HG02840 (cell line): ENCODE results near the gene PFKP.
"Not testable (repeated sequence)": the region's sequence is repeated elsewhere in the genome, so short reads cannot be mapped to it uniquely, and the experiment has no call there.

Experiments used
- ATAC-seq: cut with Tn5 transposase; IDR thresholded peaks from one replicate; pipeline ENCODE4 v1.9.1; 2021; ENCODE audit warnings: mild to moderate bottlenecking, moderate library complexity, moderate number of reproducible peaks; ENCODE audit not compliant: unreplicated experiment, low FRiP score

Gene PFKP

GRCh38 chr10:3046210-3046779, 21.1 kb upstream of the PFKP start:
- ATAC-seq: no peak

- ATAC-seq: no peak
Measured at GRCh38 chr10:3046981-3047547, 20.3 kb upstream of the PFKP start.

- ATAC-seq: no peak
Measured at GRCh38 chr10:3047596-3047995, 19.8 kb upstream of the PFKP start.

GRCh38 chr10:3048119-3049019, 19.0 kb upstream of the PFKP start:
- no peak for ATAC-seq

- ATAC-seq: no peak
Measured at GRCh38 chr10:3051692-3052091, 15.7 kb upstream of the PFKP start.

GRCh38 chr10:3053155-3053554, 14.2 kb upstream of the PFKP start:
- ATAC-seq: no peak

- no peak for ATAC-seq
Measured at GRCh38 chr10:3054183-3054850, 13.0 kb upstream of the PFKP start.

GRCh38 chr10:3054851-3055199, 12.5 kb upstream of the PFKP start:
- no peak for ATAC-seq

GRCh38 chr10:3056280-3057037, 10.9 kb upstream of the PFKP start:
- no peak for ATAC-seq

- no peak for ATAC-seq
Measured at GRCh38 chr10:3057946-3058345, 9.4 kb upstream of the PFKP start.

GRCh38 chr10:3059974-3060373, 7.4 kb upstream of the PFKP start:
- ATAC-seq: no peak

- ATAC-seq: no peak
Measured at GRCh38 chr10:3060481-3060889, 6.9 kb upstream of the PFKP start.

- ATAC-seq: not testable (repeated sequence)
Measured at GRCh38 chr10:3061323-3061898, 5.9 kb upstream of the PFKP start.

GRCh38 chr10:3062502-3063186, 4.7 kb upstream of the PFKP start:
- no peak for ATAC-seq

- no peak for ATAC-seq
Measured at GRCh38 chr10:3064423-3064822, 2.9 kb upstream of the PFKP start.

GRCh38 chr10:3065622-3066021, 1.7 kb upstream of the PFKP start:
- no peak for ATAC-seq

- ATAC-seq: no peak
Measured at GRCh38 chr10:3066317-3067117, 831 bp upstream of the PFKP start.

GRCh38 chr10:3067859-3068179, 471 bp downstream of the PFKP start:
- peak; percentile 4 for ATAC-seq
